ENCODE data around the gene TNNC1.

- TF ChIP-seq CTCF (IDR thresholded peaks at IDR 0.05; ENCODE audit: insufficient read depth, low read depth, low read length) = no peak
- TF ChIP-seq EZH2 (IDR thresholded peaks at IDR 0.05; ENCODE audit: insufficient read depth, low read length) = no peak
These were observed 31.0 kb upstream of the TNNC1 start for GRCh38 chr3:52484680-52485461.

All from astrocyte (in vitro differentiated cells and primary cell).